SH-SY5Y (cell line): ENCODE results near the gene TSPAN5.

ENCODE experiments used
- GATA2 ChIP-seq: IDR thresholded peaks from 2 replicates; pipeline ENCODE4 v1.6.1; 2011; ENCODE audit warnings: mild to moderate bottlenecking, low read depth, low read length
- GATA3 ChIP-seq: IDR thresholded peaks from 2 replicates; pipeline ENCODE4 v1.6.1; 2011; ENCODE audit warnings: low read depth, mild to moderate bottlenecking, low read length, moderate library complexity

DNA sequence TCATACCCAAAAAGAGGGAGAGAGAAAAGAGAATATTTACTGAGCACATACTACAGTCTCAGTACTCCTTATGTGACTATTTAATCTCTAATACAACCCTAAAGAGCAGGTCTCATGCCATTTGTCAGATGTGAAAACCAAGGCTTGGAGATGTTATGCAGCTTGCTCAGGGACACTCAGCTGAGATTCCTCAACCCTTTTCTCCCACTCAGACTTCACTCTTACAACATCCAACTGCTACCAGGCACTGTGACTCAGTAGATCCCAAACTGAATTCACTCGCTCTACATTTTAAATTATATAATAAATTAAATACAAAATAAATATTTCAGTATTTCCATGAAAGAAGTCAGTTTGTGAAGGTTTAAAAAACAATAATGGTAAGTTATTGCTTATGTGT is 53.7 kb downstream of the TSPAN5 start:
- TF ChIP-seq GATA2 (no peak), GATA3 (no peak)
